ENCODE measurements around the gene DOCK1.

GRCh38 chr10:127236266-127236665 lies 331.0 kb downstream of the DOCK1 start:
- no peak for TF ChIP-seq CTCF (IDR thresholded peaks at IDR 0.05)
- TF ChIP-seq POLR2A (IDR thresholded peaks at IDR 0.05) = no peak
- TF ChIP-seq POLR2AphosphoS5 (IDR thresholded peaks at IDR 0.05) = no peak

All from breast epithelium (tissue), 3 donors.